Neural cell (in vitro differentiated cells): ENCODE data around the gene SEC24D. TPM values are rescaled to one million over a fixed set of nuclear protein-coding genes. Genes with fewer than 3 reads are reported as not detected.

Experiments used
- polyA plus RNA-seq: library from polyadenylated mRNA; depleted of rRNA; stranded (reverse); fragments of >200 nt; gene quantifications from 2 replicates; pipeline ENCODE4 v1.2.3, GENCODE V29; 2014

The SEC24D gene
- polyA plus RNA-seq, 1 donor from 2014 or later, result 7.8 TPM

Other genes starting within 250 kb of the SEC24D start
- 18.8 and 40.5 TPM in 2 replicates for gene METTL14, start 150.7 kb downstream of the SEC24D start, polyA plus RNA-seq
- 0.10 and 0.14 TPM in 2 replicates for gene SYNPO2, start 52.7 kb upstream of the SEC24D start, polyA plus RNA-seq